Kidney epithelial cell (primary cell): ENCODE measurements around the gene CSK. TPM values are rescaled to one million over a fixed set of nuclear protein-coding genes. Genes with fewer than 3 reads are reported as not detected.

ENCODE experiments used
- DNase-seq: peaks from one replicate; pipeline ENCODE4 v3.0.0-alpha.2; 2010; ENCODE audit warnings: low read depth
- H3K27me3 ChIP-seq: 2 replicates; pipeline ENCODE4 v1.6.0; 2011; ENCODE audit warnings: low read length; ENCODE audit not compliant: control insufficient read depth, insufficient read depth
- H3K36me3 ChIP-seq: 2 replicates; pipeline ENCODE4 v1.5.1; 2011; ENCODE audit warnings: low read length; ENCODE audit not compliant: control insufficient read depth, insufficient read depth
- H3K4me3 ChIP-seq: 2 replicates; pipeline ENCODE4 v1.5.1; 2011; ENCODE audit warnings: low read depth, mild to moderate bottlenecking, control low read depth, low read length
- CTCF ChIP-seq: IDR thresholded peaks from 2 replicates; pipeline ENCODE4 v1.5.1; 2011; ENCODE audit warnings: mild to moderate bottlenecking, moderate library complexity, low read length, control low read depth, inconsistent platforms; ENCODE audit not compliant: insufficient read depth, poor library complexity, severe bottlenecking
- total RNA-seq: library from RNA; depleted of rRNA; stranded (reverse); fragments of >200 nt; gene quantifications from 2 replicates; pipeline ENCODE4 v1.2.3, GENCODE V29; 2015

The CSK gene
- total RNA-seq, 1 donor from 2014 or later: 48.0 TPM

GRCh38 chr15:74746389-74746788 is 35.5 kb upstream of the CSK start:
- no peak for DNase-seq
- no peak overlapping the region for H3K4me3 ChIP-seq
- no peaks in the 10 kb centered on the region for H3K27me3 ChIP-seq
- no peaks in the 10 kb centered on the region for H3K36me3 ChIP-seq
- TF ChIP-seq CTCF: no peak

GRCh38 chr15:74748322-74748946 is 33.4 kb upstream of the CSK start, which contains the start of gene CYP1A2:
Gene CYP1A2 (plus strand): TSS chr15:74748845. CDS start chr15:74749739, 894 bp downstream.
- no peak for DNase-seq
- Histone ChIP-seq H3K36me3 (no peaks in the 10 kb centered on the region), H3K4me3 (no peak within 1 kb of the TSS), H3K27me3 (no peaks in the 10 kb centered on the region)
- no peak for TF ChIP-seq CTCF

GRCh38 chr15:74749832-74750231 is 32.0 kb upstream of the CSK start:
- Histone ChIP-seq H3K36me3 (no peaks in the 10 kb centered on the region), H3K4me3 (no peak overlapping the region), H3K27me3 (peaks cover 3% of the 10 kb centered on the region)
- TF ChIP-seq CTCF: no peak
- no peak for DNase-seq

GRCh38 chr15:74750751-74751150 is 31.1 kb upstream of the CSK start:
- TF ChIP-seq CTCF: no peak
- H3K4me3 ChIP-seq: no peak overlapping the region

GRCh38 chr15:74752011-74752410 is 29.9 kb upstream of the CSK start:
- no peak for DNase-seq
- H3K27me3 ChIP-seq: peaks cover 3% of the 10 kb centered on the region
- no peaks in the 10 kb centered on the region for H3K36me3 ChIP-seq
- TF ChIP-seq CTCF: no peak
- H3K4me3 ChIP-seq: no peak overlapping the region

More at GRCh38 chr15:74750751-74751150, 31.1 kb upstream of the CSK start:
- H3K27me3 ChIP-seq: peaks cover 3% of the 10 kb centered on the region
- no peak for DNase-seq
- no peaks in the 10 kb centered on the region for H3K36me3 ChIP-seq

- no peaks in the 10 kb centered on the region for H3K36me3 ChIP-seq
- H3K4me3 ChIP-seq: no peak overlapping the region
- peaks cover 3% of the 10 kb centered on the region for H3K27me3 ChIP-seq
- no peak for TF ChIP-seq CTCF
- DNase-seq: peak; percentile 28
These were observed 29.3 kb upstream of the CSK start for GRCh38 chr15:74752531-74752930.
